WI38 (cell line): ENCODE results near the gene CHIC2.
"Not testable (repeated sequence)": the region's sequence is repeated elsewhere in the genome, so short reads cannot be mapped to it uniquely, and the experiment has no call there.

Source experiments
- H3K4me3 ChIP-seq: 2 replicates; pipeline ENCODE4 v1.5.1; 2011; ENCODE audit warnings: low read depth, mild to moderate bottlenecking, control low read depth, low read length
- TF ChIP-seq, protein P1 (sequence below): IDR thresholded peaks from 2 replicates; pipeline ENCODE4 v1.5.1; 2012; ENCODE audit warnings: low read depth, mild to moderate bottlenecking, control low read depth, low read length

The CHIC2 gene

DNA sequence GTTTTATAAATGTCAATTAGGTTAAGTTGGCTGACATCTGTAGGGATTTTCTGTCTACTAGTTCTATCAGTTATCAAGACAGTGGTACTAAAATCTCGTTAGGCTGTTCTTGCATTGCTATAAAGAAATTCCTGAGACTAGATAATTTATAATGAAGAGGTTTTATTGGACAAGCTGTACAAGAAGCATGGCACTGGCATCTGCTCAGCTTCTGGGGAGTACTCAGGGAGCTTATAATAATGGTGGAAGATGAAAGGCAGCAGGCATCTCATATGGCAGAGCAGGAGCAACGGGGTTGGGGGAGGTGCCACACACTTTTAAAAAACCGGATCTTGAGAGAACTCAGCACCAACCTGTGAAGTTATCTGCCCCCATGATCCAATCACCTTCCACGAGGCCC, 28.2 kb downstream of the CHIC2 start:
- TF ChIP-seq, protein P1, sequence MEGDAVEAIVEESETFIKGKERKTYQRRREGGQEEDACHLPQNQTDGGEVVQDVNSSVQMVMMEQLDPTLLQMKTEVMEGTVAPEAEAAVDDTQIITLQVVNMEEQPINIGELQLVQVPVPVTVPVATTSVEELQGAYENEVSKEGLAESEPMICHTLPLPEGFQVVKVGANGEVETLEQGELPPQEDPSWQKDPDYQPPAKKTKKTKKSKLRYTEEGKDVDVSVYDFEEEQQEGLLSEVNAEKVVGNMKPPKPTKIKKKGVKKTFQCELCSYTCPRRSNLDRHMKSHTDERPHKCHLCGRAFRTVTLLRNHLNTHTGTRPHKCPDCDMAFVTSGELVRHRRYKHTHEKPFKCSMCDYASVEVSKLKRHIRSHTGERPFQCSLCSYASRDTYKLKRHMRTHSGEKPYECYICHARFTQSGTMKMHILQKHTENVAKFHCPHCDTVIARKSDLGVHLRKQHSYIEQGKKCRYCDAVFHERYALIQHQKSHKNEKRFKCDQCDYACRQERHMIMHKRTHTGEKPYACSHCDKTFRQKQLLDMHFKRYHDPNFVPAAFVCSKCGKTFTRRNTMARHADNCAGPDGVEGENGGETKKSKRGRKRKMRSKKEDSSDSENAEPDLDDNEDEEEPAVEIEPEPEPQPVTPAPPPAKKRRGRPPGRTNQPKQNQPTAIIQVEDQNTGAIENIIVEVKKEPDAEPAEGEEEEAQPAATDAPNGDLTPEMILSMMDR: no peak
- no peak overlapping the region for H3K4me3 ChIP-seq

- TF ChIP-seq, protein P1: no peak
- H3K4me3 ChIP-seq: no peak overlapping the region
Measured at GRCh38 chr4:54032558-54033135, 31.8 kb downstream of the CHIC2 start.

GRCh38 chr4:54027311-54027710, 37.1 kb downstream of the CHIC2 start:
- H3K4me3 ChIP-seq: no peak overlapping the region
- TF ChIP-seq, protein P1: no peak

GRCh38 chr4:54025582-54025981, 38.8 kb downstream of the CHIC2 start:
- no peak overlapping the region for H3K4me3 ChIP-seq
- TF ChIP-seq, protein P1: no peak

DNA sequence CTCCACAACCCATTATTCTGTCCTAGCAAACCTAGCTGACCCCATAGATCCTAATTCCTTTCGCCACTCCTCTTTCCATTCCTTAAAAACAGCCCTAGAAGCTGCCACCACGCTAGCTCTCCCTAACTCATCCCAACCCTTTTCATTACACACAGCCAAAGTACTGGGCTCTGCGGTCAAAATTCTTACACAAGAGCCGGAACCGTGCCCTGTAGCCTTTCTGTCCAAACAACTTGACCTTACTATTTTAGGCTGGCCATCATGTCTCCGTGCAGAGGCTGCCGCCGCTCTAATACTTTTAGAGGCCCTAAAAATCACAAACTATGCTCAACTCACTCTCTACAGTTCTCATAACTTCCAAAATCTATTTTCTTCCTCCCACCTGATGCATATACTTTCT, 41.4 kb downstream of the CHIC2 start:
- H3K4me3 ChIP-seq: not testable (repeated sequence)

DNA sequence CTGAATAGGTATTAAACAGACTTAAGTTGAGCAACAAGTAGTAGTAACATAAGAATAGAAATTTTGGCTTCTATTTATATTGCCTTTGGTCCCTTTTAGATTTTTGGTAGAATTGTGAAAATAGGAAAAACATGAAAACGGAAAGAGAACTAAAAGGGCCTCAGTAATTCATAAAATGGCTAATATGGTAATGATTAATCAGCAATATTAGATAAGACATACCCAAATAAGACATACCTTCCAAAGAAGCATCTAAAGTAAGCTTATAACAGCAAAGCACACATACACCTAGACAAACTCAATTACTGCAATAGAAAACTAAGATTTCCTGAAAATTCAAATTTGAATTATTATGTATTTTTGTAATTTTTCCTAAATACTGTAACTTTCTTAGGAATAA, 46.4 kb downstream of the CHIC2 start:
- H3K4me3 ChIP-seq: no peak overlapping the region
- TF ChIP-seq, protein P1: no peak

DNA sequence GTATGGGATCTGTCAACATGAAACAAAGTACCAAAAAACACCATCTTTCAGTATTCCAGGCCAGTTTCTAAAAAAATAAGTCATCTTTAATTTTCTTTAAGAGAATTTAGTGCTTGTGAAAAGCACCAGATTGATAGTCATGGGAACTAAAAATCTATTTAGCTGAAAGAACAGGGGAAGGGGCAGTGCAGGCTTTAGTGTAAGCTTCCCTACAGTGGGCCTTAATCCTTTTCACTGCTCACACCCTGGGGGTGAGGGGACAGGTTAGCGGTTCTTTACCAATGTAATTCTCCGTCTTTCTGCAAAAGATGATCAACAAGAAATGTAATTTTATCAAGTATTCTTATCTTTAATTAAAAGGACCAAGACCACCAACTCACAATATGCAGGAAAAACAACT, 47.1 kb downstream of the CHIC2 start:
- H3K4me3 ChIP-seq: no peak overlapping the region

More for the DNA sequence above, 47.1 kb downstream of the CHIC2 start:
- TF ChIP-seq, protein P1: no peak
